H1 (cell line): ENCODE measurements around the gene PLD6. TPM values are rescaled to one million over a fixed set of nuclear protein-coding genes. Genes with fewer than 3 reads are reported as not detected.

Experiments used
- CTCF ChIA-PET: fragments of 300-600 bp; sonication (Branson Sonifier 250); formaldehyde crosslinking; loops from one replicate; lab custom pipeline; 2021; ENCODE audit not compliant: partially characterized antibody; lab: Charles Lee
- POLR2A ChIA-PET: fragments of 300-600 bp; sonication (Branson Sonifier 250); formaldehyde crosslinking; loops from one replicate; lab custom pipeline; 2021; ENCODE audit warnings: inconsistent platforms; ENCODE audit not compliant: partially characterized antibody; lab: Charles Lee
- DNase-seq, 2 experiments: peaks; one replicate each; pipeline versions ENCODE4 v3.0.0 to v3.0.0-alpha.2; 2010 to 2022; ENCODE audit warnings: low spot score in 2 of 2, low read depth in 1 of 2, mixed read lengths in 1 of 2
- FAIRE-seq: peaks from 2 replicates; lab custom pipeline; 2011; peaks lifted over from hg19 to GRCh38; lab: Jason Lieb, UNC
- H2AFZ ChIP-seq: 2 replicates; pipeline ENCODE4 v1.8.1; 2012; ENCODE audit warnings: low read length, inconsistent platforms
- H2AK5ac ChIP-seq: 2 replicates; pipeline ENCODE4 v1.6.1; 2013; ENCODE audit warnings: low read depth, low read length
- H2BK120ac ChIP-seq: replicated peaks from 2 replicates; pipeline ENCODE3; 2013; ENCODE audit warnings: low read depth, low read length, inconsistent platforms
- H2BK12ac ChIP-seq: 2 replicates; pipeline ENCODE4 v1.6.1; 2013; ENCODE audit warnings: low read depth, low read length
- H2BK15ac ChIP-seq: 2 replicates; pipeline ENCODE4 v1.6.1; 2013; ENCODE audit warnings: low read length
- H2BK20ac ChIP-seq: 2 replicates; pipeline ENCODE4 v1.6.1; 2013; ENCODE audit warnings: low read length
- H2BK5ac ChIP-seq: 2 replicates; pipeline ENCODE4 v1.6.1; 2013; ENCODE audit warnings: low read depth, low read length
- H3K14ac ChIP-seq: 2 replicates; pipeline ENCODE4 v1.6.1; 2013; ENCODE audit warnings: inconsistent platforms; ENCODE audit not compliant: insufficient read length
- H3K18ac ChIP-seq: 2 replicates; pipeline ENCODE4 v1.6.1; 2013; ENCODE audit warnings: low read length; ENCODE audit errors: extremely low read depth
- H3K23ac ChIP-seq: 2 replicates; pipeline ENCODE4 v1.6.1; 2013; ENCODE audit warnings: inconsistent platforms; ENCODE audit not compliant: insufficient read length
- H3K23me2 ChIP-seq: 2 replicates; pipeline ENCODE4 v1.6.1; 2013; ENCODE audit warnings: low read depth, low read length
- H3K27ac ChIP-seq: 2 replicates; pipeline ENCODE4 v1.6.1; 2011; ENCODE audit warnings: low read depth, low read length, inconsistent platforms
- H3K27me3 ChIP-seq, 4 experiments: replicated peaks in 1 of 4; 1 replicate in 1 of 4; 2 replicates in 3 of 4; pipeline versions ENCODE4 v1.6.1 to v1.8.1; 2011 to 2013; ENCODE audit warnings: low read length in 3 of 4, mild to moderate bottlenecking in 3 of 4, inconsistent platforms in 2 of 4, mixed read lengths in 2 of 4, moderate library complexity in 1 of 4; ENCODE audit not compliant: control insufficient read depth in 3 of 4, insufficient read depth in 3 of 4; ENCODE audit errors: extremely low read depth in 1 of 4
- H3K36me3 ChIP-seq, 4 experiments: 2 replicates each; pipeline versions ENCODE4 v1.6.1 to v1.8.1; 2011 to 2013; ENCODE audit warnings: mild to moderate bottlenecking in 4 of 4, low read length in 3 of 4, moderate library complexity in 2 of 4, control low read depth in 1 of 4, inconsistent platforms in 1 of 4; ENCODE audit not compliant: insufficient read depth in 4 of 4, control insufficient read depth in 2 of 4
- H3K4ac ChIP-seq: replicated peaks from 2 replicates; pipeline ENCODE3; 2013; ENCODE audit warnings: low read length, low read depth, mixed read lengths, inconsistent platforms; ENCODE audit not compliant: insufficient read length
- H3K4me1 ChIP-seq, 4 experiments: replicated peaks in 1 of 4; 1 replicate in 1 of 4; 2 replicates in 3 of 4; pipeline versions ENCODE4 v1.6.1 to v1.8.1; 2011 to 2013; ENCODE audit warnings: low read length in 3 of 4, inconsistent platforms in 2 of 4, mixed read lengths in 1 of 4; ENCODE audit not compliant: insufficient read depth in 4 of 4, control insufficient read depth in 3 of 4
- H3K4me2 ChIP-seq, 2 experiments: 2 replicates each; pipeline versions ENCODE4 v1.6.1 to v1.8.1; 2011 to 2013; ENCODE audit warnings: low read depth in 2 of 2, low read length in 2 of 2, control low read depth in 1 of 2, inconsistent platforms in 1 of 2, mild to moderate bottlenecking in 1 of 2; ENCODE audit not compliant: insufficient read depth in 1 of 2
- H3K4me3 ChIP-seq, 4 experiments: fragments of 200-600, 300-600 bp in 1 of 4; sonication (generic), shearing (Covaris generic), sonication (Bioruptor Twin) in 1 of 4; 2 replicates each; pipeline versions ENCODE4 v1.5.1 to v1.8.1; 2011 to 2016; ENCODE audit warnings: low read length in 4 of 4, low read depth in 3 of 4, control low read depth in 2 of 4, inconsistent platforms in 2 of 4, mild to moderate bottlenecking in 2 of 4, mixed read lengths in 1 of 4, moderate library complexity in 1 of 4; ENCODE audit not compliant: insufficient read depth in 2 of 4; ENCODE audit errors: extremely low read depth in 1 of 4
- H3K56ac ChIP-seq: replicated peaks from 2 replicates; pipeline ENCODE3; 2013; ENCODE audit warnings: low read depth, mild to moderate bottlenecking, mixed read lengths, low read length, inconsistent platforms; ENCODE audit not compliant: insufficient read length
- H3K79me1 ChIP-seq: 2 replicates; pipeline ENCODE4 v1.6.1; 2013; ENCODE audit warnings: low read depth, low read length, control low read depth
- H3K79me2 ChIP-seq, 2 experiments: 2 replicates each; pipeline versions ENCODE4 v1.6.1 to v1.8.1; 2012 to 2013; ENCODE audit warnings: low read length in 2 of 2, mild to moderate bottlenecking in 2 of 2, inconsistent platforms in 1 of 2; ENCODE audit not compliant: insufficient read depth in 2 of 2, control insufficient read depth in 1 of 2
- H3K9ac ChIP-seq, 4 experiments: replicated peaks in 1 of 4; 1 replicate in 1 of 4; 2 replicates in 3 of 4; pipeline versions ENCODE4 v1.6.1 to v1.8.1; 2011 to 2013; ENCODE audit warnings: low read depth in 3 of 4, low read length in 3 of 4, control low read depth in 2 of 4, mild to moderate bottlenecking in 2 of 4, moderate library complexity in 2 of 4, inconsistent platforms in 1 of 4; ENCODE audit errors: extremely low read depth in 1 of 4
- H3K9me3 ChIP-seq, 2 experiments: 2 replicates each; pipeline versions ENCODE4 v1.6.1 to v1.8.1; 2012 to 2013; ENCODE audit warnings: mild to moderate bottlenecking in 2 of 2, moderate library complexity in 2 of 2, control low read depth in 1 of 2, inconsistent platforms in 1 of 2, low read depth in 1 of 2, low read length in 1 of 2, mixed read lengths in 1 of 2; ENCODE audit not compliant: insufficient read depth in 2 of 2
- H4K20me1 ChIP-seq, 2 experiments: replicated peaks in 1 of 2; 2 replicates each; pipeline versions ENCODE3 to v1.8.1; 2011 to 2013; ENCODE audit warnings: inconsistent platforms in 2 of 2, low read length in 2 of 2, mild to moderate bottlenecking in 1 of 2; ENCODE audit not compliant: insufficient read depth in 2 of 2, control insufficient read depth in 1 of 2
- H4K5ac ChIP-seq: 2 replicates; pipeline ENCODE4 v1.6.1; 2013; ENCODE audit warnings: low read length, low read depth, mixed read lengths, inconsistent platforms; ENCODE audit not compliant: insufficient read length
- H4K8ac ChIP-seq: 2 replicates; pipeline ENCODE4 v1.8.0; 2013; ENCODE audit warnings: mild to moderate bottlenecking, moderate library complexity, low read length, inconsistent platforms; ENCODE audit not compliant: insufficient read depth; ENCODE audit errors: extremely low read depth
- H4K91ac ChIP-seq: replicated peaks from 2 replicates; pipeline ENCODE3; 2013; ENCODE audit warnings: low read length, mixed read lengths, inconsistent platforms; ENCODE audit not compliant: insufficient read length
- CBX8 ChIP-seq: fragments of 300-800, 300-1000 bp; sonication (generic); IDR thresholded peaks from 2 replicates; pipeline ENCODE4 v1.7.1; 2016; ENCODE audit warnings: low read depth, low read length, borderline replicate concordance
- EZH2 ChIP-seq: fragments of 200-600 bp; sonication (generic); IDR thresholded peaks from 2 replicates; pipeline ENCODE4 v1.7.1; 2012; ENCODE audit warnings: low read depth, mild to moderate bottlenecking, moderate library complexity, low read length, inconsistent platforms; ENCODE audit not compliant: severe bottlenecking
- FOSL1 ChIP-seq: IDR thresholded peaks from 2 replicates; pipeline ENCODE4 v1.6.1; 2011; ENCODE audit warnings: mild to moderate bottlenecking, low read depth, low read length, moderate library complexity; ENCODE audit not compliant: insufficient read depth
- GABPA ChIP-seq: IDR thresholded peaks from 2 replicates; pipeline ENCODE4 v1.6.1; 2011; ENCODE audit warnings: mild to moderate bottlenecking, low read length, moderate library complexity, borderline replicate concordance; ENCODE audit not compliant: insufficient read depth
- RBBP5 ChIP-seq: IDR thresholded peaks from 2 replicates; pipeline ENCODE4 v1.7.1; 2012; ENCODE audit warnings: low read depth, mild to moderate bottlenecking, inconsistent platforms, low read length, moderate library complexity, borderline replicate concordance
- SAP30 ChIP-seq: fragments of 300-600 bp; sonication (generic); IDR thresholded peaks from 2 replicates; pipeline ENCODE4 v1.7.1; 2012; ENCODE audit warnings: low read length, moderate library complexity, mild to moderate bottlenecking, inconsistent platforms; ENCODE audit not compliant: insufficient read depth, insufficient replicate concordance
- SIX5 ChIP-seq: IDR thresholded peaks from 2 replicates; pipeline ENCODE4 v1.6.1; 2011; ENCODE audit warnings: mild to moderate bottlenecking, low read depth, low read length
- SP1 ChIP-seq: IDR thresholded peaks from 2 replicates; pipeline ENCODE4 v1.6.1; 2011; ENCODE audit warnings: low read depth, low read length
- SRF ChIP-seq: IDR thresholded peaks from 2 replicates; pipeline ENCODE4 v1.6.1; 2011; ENCODE audit warnings: mild to moderate bottlenecking, low read depth, low read length, moderate library complexity
- whole genome bisulfite sequencing, 2 experiments: shearing (Covaris generic) in 1 of 2; methylation state at CpG; one replicate each; pipeline versions ENCODE4 v1.1.6 to v1.1.7; 2013 to 2015; ENCODE audit warnings: low lambda C conversion rate in 2 of 2, mixed read lengths in 2 of 2, inconsistent platforms in 1 of 2, low coverage in 1 of 2, missing lambda C conversion rate in 1 of 2; ENCODE audit not compliant: insufficient replicate concordance in 2 of 2, insufficient coverage in 1 of 2, insufficient read length in 1 of 2; ENCODE audit errors: extremely low coverage in 1 of 2, missing lambda C conversion rate in 1 of 2; 5-methylcytosine and 5-hydroxymethylcytosine counted together
- polyA plus RNA-seq, 7 experiments: library from polyadenylated mRNA; depleted of rRNA in 3 of 7; stranded (reverse) in 5 of 7; unstranded in 2 of 7; fragments of >200 nt in 5 of 7; fragments of 200-250 nt in 2 of 7; gene quantifications; 1 replicate in 5 of 7; 2 replicates in 1 of 7; 4 replicates in 1 of 7; pipeline versions ENCODE4 v1.2.1 to v1.2.3, GENCODE V29; 2011 to 2013; ENCODE audit warnings: missing spikeins in 2 of 7, mixed read lengths in 2 of 7
- total RNA-seq: library from RNA; stranded (reverse); fragmentation: NEBNext Ultra II Directional; extraction: Animal tissue kit (Norgen Biotek cat#: 25700); gene quantifications from 2 replicates; pipeline ENCODE4 v1.2.1, GENCODE V29; 2021

The PLD6 gene
- total and polyA plus RNA-seq, 2 of the 8 experiments (the other 6 are each of a cell fraction or from before 2014, with no cell fraction given) = 0.20 to 0.22 TPM

DNA sequence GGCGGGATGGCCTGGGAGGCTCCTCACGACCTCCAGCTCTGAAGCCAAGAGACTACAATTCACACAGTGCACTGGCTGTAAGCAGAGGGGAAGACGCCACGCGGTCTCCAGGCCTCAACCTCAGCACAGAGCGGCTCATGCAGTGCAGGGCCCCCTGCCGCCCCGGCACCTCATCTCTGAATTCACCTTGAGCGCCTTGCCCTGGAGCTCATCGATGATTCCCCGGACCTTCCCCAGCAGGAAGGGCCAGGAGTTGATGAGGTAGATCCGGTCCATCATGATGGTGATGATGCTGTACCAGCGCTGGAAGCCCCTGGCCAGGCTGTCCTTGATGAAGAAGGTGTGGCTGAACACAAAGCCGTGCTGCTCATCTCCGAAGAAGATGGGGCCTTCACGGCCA lies 17.6 kb upstream of the PLD6 start:
- H3K79me1 ChIP-seq = no peaks in the 10 kb centered on the region; the same call in 1 of the 2 replicates
- H4K8ac ChIP-seq = no peak overlapping the region; the same call in 1 of the 2 replicates
- no peak overlapping the region for H2AFZ ChIP-seq
- no peaks in the 10 kb centered on the region; a peak in 1 of 7 replicates for H3K27me3 ChIP-seq
- no peak overlapping the region for H3K4me3 ChIP-seq
- peaks cover 9 to 10% of the 10 kb centered on the region in 2 experiments for H4K20me1 ChIP-seq
- H2BK5ac ChIP-seq = no peak overlapping the region; the same call in 1 of the 2 replicates
- ChIA-PET CTCF (interaction anchor here (1.2 to 2.0 kb wide), 2 partner anchors 78 to 82 kb away, joined by 3 to 5 read pairs; no protein-coding TSS in a partner anchor), POLR2A (interaction anchor here (1.9 to 2.1 kb wide), 2 partner anchors 8 to 13 kb away, joined by 5 to 7 read pairs; no protein-coding TSS in a partner anchor)
- H4K5ac ChIP-seq = no peak overlapping the region
- no peak overlapping the region for H3K9ac ChIP-seq
- no peak for DNase-seq
- no peaks in the 10 kb centered on the region for H3K23me2 ChIP-seq
- no peak overlapping the region for H3K23ac ChIP-seq
- H3K36me3 ChIP-seq = peaks cover 19 to 89% (median 60%) of the 10 kb centered on the region in 4 experiments
- no peak overlapping the region for H3K18ac ChIP-seq
- no peak overlapping the region for H2BK20ac ChIP-seq
- no peaks in the 10 kb centered on the region for H3K9me3 ChIP-seq
- no peak overlapping the region for H4K91ac ChIP-seq
- no peaks in the 10 kb centered on the region; a peak in 1 of 4 replicates for H3K79me2 ChIP-seq
- 91% methylated on average over 16 of the region's 16 CpGs; no CpG with 5 or more reads in 1 of the 2 experiments for WGBS, 2 experiments
- no peak overlapping the region for H3K4ac ChIP-seq
- FAIRE-seq = no peak
- no peak overlapping the region for H2BK12ac ChIP-seq
- no peak overlapping the region for H3K4me2 ChIP-seq
- H3K56ac ChIP-seq = no peak overlapping the region
- H3K27ac ChIP-seq = no peak overlapping the region
- TF ChIP-seq SIX5 (no peak), SP1 (no peak), SRF (no peak), CBX8 (no peak), GABPA (no peak), EZH2 (no peak), SAP30 (no peak), FOSL1 (no peak), RBBP5 (no peak)
- no peak overlapping the region for H2BK15ac ChIP-seq
- no peaks in the 10 kb centered on the region; a peak in 1 of 7 replicates for H3K4me1 ChIP-seq
- H3K14ac ChIP-seq = no peak overlapping the region
- H2BK120ac ChIP-seq = no peak overlapping the region
- H2AK5ac ChIP-seq = no peak overlapping the region
